DND-41 (cell line): ENCODE data around the gene PLCXD3.

ENCODE experiments used
- ATAC-seq: fragments of 200-7000 bp; cut with Tn5 transposase; 3 replicates; pipeline ENCODE4 v1.9.1; 2021; ENCODE audit warnings: low read depth; ENCODE audit not compliant: insufficient read depth
- DNase-seq: peaks from one replicate; pipeline ENCODE4 v3.0.0-alpha.2; 2020
- H2AFZ ChIP-seq: 2 replicates; pipeline ENCODE4 v1.6.0; 2012; ENCODE audit warnings: low read depth, low read length
- H3K27ac ChIP-seq: 2 replicates; pipeline ENCODE4 v1.5.1; 2012; ENCODE audit warnings: low read length, inconsistent platforms
- H3K27me3 ChIP-seq: fragments of 200-600 bp; sonication (generic); 2 replicates; pipeline ENCODE4 v1.6.0; 2012; ENCODE audit warnings: low read length, mild to moderate bottlenecking, inconsistent platforms; ENCODE audit not compliant: insufficient read depth, poor library complexity
- H3K36me3 ChIP-seq: 2 replicates; pipeline ENCODE4 v1.5.1; 2012; ENCODE audit warnings: low read length, inconsistent platforms; ENCODE audit not compliant: insufficient read depth
- H3K4me1 ChIP-seq: 2 replicates; pipeline ENCODE4 v1.5.1; 2012; ENCODE audit warnings: mild to moderate bottlenecking, low read length; ENCODE audit not compliant: insufficient read depth
- H3K4me2 ChIP-seq: 2 replicates; pipeline ENCODE4 v1.6.0; 2012; ENCODE audit warnings: mild to moderate bottlenecking, moderate library complexity, low read length, inconsistent platforms; ENCODE audit not compliant: insufficient read depth
- H3K4me3 ChIP-seq, 2 experiments: fragments of 200-600 bp in 1 of 2; shearing (Covaris generic) in 1 of 2; 2 replicates each; pipeline ENCODE4 v1.5.1; 2012 to 2016; ENCODE audit warnings: inconsistent platforms in 2 of 2, low read length in 2 of 2, mild to moderate bottlenecking in 2 of 2, low read depth in 1 of 2, moderate library complexity in 1 of 2
- H3K79me2 ChIP-seq: 2 replicates; pipeline ENCODE4 v1.6.0; 2012; ENCODE audit warnings: low read length, inconsistent platforms; ENCODE audit not compliant: insufficient read depth
- H3K9ac ChIP-seq: 2 replicates; pipeline ENCODE4 v1.6.0; 2012; ENCODE audit warnings: low read depth, mild to moderate bottlenecking, inconsistent platforms, low read length, moderate library complexity
- H3K9me3 ChIP-seq: 2 replicates; pipeline ENCODE4 v1.5.1; 2012; ENCODE audit warnings: low read length, moderate library complexity, mild to moderate bottlenecking, inconsistent platforms; ENCODE audit not compliant: insufficient read depth, severe bottlenecking
- H4K20me1 ChIP-seq: 2 replicates; pipeline ENCODE4 v1.6.0; 2012; ENCODE audit warnings: low read length; ENCODE audit not compliant: insufficient read depth
- EZH2 ChIP-seq: IDR thresholded peaks from 3 replicates; pipeline ENCODE4 v1.6.1; 2012; ENCODE audit warnings: borderline replicate concordance, low read depth, mild to moderate bottlenecking, moderate library complexity, low read length, inconsistent platforms; ENCODE audit not compliant: severe bottlenecking
- TF ChIP-seq, protein P1 (sequence below): IDR thresholded peaks from 2 replicates; pipeline ENCODE4 v1.5.1; 2012; ENCODE audit warnings: borderline replicate concordance, low read length, moderate library complexity, mild to moderate bottlenecking; ENCODE audit not compliant: poor library complexity, severe bottlenecking; ENCODE audit errors: extremely low read depth

PLCXD3 gene

DNA sequence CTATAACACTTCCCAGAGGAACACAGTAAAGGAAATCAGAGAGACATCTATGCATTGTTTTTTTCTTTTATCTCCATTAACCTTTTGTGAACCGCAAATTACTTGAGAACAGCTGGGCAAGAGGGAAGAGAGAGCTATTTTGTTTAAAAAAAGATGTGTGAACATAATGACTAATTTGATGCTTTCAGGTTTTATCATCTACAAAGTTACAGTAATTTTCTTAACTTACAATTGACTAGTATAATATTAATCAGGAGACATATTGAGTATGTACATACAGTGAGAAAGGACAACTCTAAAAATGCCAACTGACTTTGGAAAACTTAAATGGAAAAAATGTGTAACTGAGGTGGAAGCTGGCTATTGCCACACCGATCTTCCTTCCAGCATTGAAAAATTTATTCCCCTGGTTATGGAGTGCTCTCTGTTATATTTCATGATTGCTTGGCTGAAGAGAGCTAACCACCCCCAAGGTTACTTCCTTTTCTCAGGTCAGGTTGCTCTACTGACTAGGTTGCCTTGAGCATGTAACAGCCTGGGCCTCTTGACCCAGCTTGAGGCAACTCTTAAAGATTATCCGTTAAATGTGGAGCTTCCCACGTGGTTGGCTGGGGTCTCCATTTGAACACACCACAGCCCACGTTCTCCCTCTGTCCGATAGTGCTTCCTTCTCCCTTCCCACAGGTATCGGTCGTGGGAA is 234.4 kb downstream of the PLCXD3 start:
- TF ChIP-seq, protein P1, sequence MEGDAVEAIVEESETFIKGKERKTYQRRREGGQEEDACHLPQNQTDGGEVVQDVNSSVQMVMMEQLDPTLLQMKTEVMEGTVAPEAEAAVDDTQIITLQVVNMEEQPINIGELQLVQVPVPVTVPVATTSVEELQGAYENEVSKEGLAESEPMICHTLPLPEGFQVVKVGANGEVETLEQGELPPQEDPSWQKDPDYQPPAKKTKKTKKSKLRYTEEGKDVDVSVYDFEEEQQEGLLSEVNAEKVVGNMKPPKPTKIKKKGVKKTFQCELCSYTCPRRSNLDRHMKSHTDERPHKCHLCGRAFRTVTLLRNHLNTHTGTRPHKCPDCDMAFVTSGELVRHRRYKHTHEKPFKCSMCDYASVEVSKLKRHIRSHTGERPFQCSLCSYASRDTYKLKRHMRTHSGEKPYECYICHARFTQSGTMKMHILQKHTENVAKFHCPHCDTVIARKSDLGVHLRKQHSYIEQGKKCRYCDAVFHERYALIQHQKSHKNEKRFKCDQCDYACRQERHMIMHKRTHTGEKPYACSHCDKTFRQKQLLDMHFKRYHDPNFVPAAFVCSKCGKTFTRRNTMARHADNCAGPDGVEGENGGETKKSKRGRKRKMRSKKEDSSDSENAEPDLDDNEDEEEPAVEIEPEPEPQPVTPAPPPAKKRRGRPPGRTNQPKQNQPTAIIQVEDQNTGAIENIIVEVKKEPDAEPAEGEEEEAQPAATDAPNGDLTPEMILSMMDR: no peak
- TF ChIP-seq EZH2: no peak

DNA sequence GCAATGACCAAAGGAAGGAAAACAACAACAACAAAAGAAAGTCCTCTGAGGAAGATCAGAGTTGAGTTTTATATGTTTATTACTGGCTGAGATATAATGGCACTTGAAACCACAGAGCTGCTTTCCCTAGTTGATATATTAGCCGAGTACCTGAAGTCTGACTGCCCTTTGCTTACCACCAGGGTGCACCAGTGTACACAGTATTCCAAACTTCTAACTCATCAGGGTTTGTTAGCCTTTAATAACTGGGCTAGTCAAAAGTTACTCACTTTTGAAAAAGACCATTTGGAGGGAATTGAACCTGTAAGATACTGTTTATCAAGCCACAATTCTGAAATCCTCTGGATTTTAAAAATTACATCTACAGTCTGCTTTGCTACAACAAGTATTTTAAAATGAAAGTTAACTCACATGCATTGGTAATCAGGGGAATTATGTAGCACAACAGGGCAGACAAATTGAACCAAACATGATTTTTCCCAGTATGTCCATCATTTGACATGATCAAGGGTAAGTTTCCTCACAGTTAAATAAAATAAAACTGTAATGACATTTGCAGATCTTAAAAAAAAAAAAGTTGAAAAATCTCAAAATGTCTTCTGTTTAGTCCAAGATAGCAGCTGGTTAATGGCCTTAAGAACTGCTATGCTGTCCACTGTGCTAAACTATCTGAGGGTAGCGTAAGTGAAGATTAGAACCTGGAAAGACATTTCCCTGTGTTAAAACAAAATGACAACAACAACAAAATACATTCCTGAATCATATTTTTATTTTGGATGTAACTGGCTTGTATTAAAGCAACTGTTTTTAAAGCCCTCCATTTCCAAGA is 239.8 kb downstream of the PLCXD3 start:
- Histone ChIP-seq H3K27me3 (peaks cover 6% of the 10 kb centered on the region), H3K79me2 (no peaks in the 10 kb centered on the region), H3K36me3 (no peaks in the 10 kb centered on the region), H2AFZ (no peak overlapping the region), H3K9me3 (no peaks in the 10 kb centered on the region), H4K20me1 (no peaks in the 10 kb centered on the region), H3K4me1 (no peaks in the 10 kb centered on the region), H3K27ac (no peak overlapping the region), H3K9ac (no peak overlapping the region), H3K4me3 (no peak overlapping the region), H3K4me2 (no peak overlapping the region)
- ATAC-seq (peak; percentile 72; the same call in 2 of the 3 replicates), DNase-seq (peak; percentile 5)
- TF ChIP-seq, protein P1: peak; percentile 65
- no peak for TF ChIP-seq EZH2

More for the DNA sequence above, 234.4 kb downstream of the PLCXD3 start:
- Histone ChIP-seq H3K4me1 (no peaks in the 10 kb centered on the region), H3K9ac (no peak overlapping the region), H3K79me2 (no peaks in the 10 kb centered on the region), H3K36me3 (no peaks in the 10 kb centered on the region), H3K4me2 (no peak overlapping the region), H4K20me1 (no peaks in the 10 kb centered on the region), H3K27ac (no peak overlapping the region), H3K9me3 (no peaks in the 10 kb centered on the region), H2AFZ (no peak overlapping the region), H3K27me3 (peaks cover 6% of the 10 kb centered on the region), H3K4me3 (no peak overlapping the region)
- DNase-seq (no peak), ATAC-seq (no peak)

DNA sequence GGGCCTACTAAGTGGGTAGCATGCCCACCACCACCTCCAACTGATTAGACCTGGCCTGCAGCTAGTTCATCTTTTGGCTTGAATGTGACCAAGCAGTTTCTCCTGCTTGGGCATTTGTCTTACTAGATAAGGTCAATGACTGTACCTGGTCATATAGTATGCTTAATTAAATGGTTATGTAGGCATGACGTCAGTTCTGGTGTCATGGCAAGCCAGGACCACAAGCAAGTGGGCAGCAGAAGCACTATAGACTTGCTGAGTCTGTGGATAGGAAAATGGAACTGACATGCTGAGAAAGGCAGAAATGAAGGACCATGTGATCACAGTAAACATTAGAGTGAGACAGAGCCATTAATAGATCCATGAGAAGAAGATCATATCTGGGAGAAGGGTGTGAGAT is 241.5 kb downstream of the PLCXD3 start:
- H3K4me2 ChIP-seq: no peak overlapping the region
- no peak for DNase-seq
- H2AFZ ChIP-seq: no peak overlapping the region
- H3K4me1 ChIP-seq: no peaks in the 10 kb centered on the region
- ATAC-seq: no peak
- no peaks in the 10 kb centered on the region for H3K79me2 ChIP-seq
- H3K27me3 ChIP-seq: peaks cover 3% of the 10 kb centered on the region
- no peak overlapping the region for H3K27ac ChIP-seq
- no peak for TF ChIP-seq EZH2
- TF ChIP-seq, protein P1: no peak
- H3K9ac ChIP-seq: no peak overlapping the region
- H3K36me3 ChIP-seq: no peaks in the 10 kb centered on the region
- no peaks in the 10 kb centered on the region for H3K9me3 ChIP-seq
- H3K4me3 ChIP-seq: no peak overlapping the region
- no peaks in the 10 kb centered on the region for H4K20me1 ChIP-seq
